ENCODE data around the gene ZNF778.
A peak's percentile ranks its signal among the peaks of the same experiment; 100 is the strongest.
"Not testable (repeated sequence)": the region's sequence is repeated elsewhere in the genome, so short reads cannot be mapped to it uniquely, and the experiment has no call there.

The ZNF778 gene

DNA sequence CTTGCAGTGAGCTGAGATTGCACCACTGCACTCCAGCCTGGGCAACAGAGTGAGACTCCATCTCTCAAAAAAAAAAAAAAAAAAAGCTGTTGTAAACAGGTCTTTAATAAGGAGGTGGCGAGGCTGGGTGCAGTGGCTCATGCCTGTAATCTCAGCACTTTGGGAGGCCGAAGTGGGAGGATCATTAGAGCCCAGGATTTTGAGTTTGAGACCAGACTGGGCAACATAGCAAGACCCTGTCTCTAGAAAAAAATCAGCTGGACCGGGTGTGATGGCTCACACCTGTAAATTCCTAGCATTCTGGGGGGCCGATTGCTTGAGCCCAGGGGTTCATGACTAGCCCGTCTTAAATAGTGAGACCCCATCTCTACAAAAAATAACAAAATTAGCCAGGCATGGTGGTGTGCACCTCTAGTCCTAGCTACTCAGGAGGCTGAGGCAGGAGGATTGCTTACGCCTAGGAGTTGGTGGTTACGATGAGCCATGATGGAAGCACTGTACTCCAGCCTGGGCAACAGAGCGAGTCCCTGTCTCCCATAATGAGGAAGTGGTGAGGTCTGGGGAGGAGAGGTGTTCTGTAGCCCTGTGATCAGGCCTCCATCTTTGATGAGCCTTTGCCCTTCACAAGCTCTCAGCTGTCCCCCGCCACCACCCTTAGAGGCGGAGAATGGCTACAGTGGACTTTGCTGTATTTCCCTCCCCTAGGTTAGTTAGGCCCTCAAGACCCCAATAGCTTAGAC is 36.2 kb downstream of the ZNF778 start:
- DNase-seq = no peak

DNA sequence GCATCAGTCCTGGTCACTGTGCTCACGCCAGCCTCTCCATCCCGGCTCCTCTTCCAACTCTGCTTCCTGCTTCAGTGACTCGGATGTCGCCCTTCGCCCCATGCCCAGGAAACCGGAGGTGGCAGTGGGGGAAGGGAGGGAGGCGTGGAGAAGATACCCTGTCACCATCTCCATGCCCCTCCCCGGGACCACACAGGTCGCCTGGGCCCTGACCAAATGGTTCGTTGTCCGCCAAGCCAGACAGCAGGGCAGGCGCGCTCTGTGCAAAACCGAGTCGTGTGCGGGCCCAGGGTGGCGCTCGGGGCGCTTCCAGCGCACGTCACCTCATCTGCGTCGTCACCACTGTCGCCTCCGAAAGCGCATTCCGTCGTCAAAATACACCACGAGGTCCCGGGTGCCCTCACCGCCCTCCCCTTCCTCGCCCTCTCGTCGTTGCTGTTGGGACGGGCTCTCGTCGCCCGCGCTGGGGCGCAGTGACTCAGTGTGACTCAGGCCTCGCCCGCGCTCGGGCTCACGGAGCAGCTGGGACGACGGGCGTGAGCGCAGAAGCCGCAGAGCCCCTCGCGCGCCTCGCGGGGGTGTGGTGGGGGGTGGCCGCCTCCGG is 39.2 kb downstream of the ZNF778 start:
- peak in 44 of 56 donors; percentile 11 to 85 (median 53) for DNase-seq

DNA sequence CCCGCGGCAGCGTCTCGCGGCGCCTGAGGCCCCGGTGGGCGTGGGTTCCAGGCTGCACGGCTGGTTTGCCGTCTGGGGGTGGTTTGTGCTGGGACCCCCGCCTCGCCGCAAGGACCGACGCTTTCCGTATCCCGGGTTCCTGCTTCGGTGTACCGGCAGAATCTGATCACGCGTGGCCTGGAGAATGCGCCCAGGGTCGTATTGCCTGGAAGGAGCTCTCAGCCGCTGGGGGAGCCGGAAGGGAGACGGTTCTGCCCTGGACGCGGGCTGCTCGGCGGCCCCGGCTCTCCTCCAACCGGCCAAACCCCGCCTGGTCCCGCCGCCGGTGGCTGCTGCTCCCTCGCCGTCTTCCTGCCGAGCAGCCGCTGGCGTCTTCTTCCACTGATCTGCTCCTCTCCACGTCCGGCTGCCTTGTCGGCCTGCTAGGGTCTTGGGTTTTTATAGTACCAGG is 39.8 kb downstream of the ZNF778 start:
- DNase-seq = no peak

DNA sequence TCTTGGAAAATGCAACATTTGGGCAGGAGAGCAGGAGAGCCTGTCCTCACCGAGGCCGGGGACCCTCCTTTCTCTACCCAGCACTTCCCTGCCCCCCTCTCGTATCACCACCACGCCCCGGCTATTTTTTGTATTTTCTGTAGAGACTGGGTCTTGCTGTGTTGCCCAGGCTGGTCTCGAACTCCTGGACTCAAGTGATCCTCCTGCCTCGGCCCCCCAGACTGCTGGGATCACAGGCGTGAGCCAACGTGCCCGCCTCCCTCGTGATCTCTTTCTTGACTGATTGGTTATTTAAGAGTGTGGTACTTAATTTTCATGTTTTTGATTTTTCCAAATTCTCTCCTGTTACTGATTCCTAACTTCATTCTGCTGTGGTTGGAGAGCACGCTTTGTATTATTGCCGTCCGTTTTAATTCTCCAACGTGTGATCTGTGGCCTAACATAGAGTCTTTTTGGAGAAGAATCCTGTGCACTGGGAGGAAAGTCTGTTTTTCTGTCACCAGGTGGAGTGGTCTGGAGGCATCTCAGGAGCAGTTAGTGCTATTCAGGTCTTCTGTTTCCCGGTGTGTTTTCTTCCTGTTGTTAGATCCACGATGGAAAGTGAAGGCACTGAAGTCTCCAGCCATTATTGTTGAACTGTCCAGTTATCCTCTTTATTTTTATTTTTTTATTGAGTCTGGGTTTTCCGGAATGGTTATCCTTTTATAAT is 40.4 kb downstream of the ZNF778 start:
- DNase-seq = peak in 1 of 56 donors; percentile 9

DNA sequence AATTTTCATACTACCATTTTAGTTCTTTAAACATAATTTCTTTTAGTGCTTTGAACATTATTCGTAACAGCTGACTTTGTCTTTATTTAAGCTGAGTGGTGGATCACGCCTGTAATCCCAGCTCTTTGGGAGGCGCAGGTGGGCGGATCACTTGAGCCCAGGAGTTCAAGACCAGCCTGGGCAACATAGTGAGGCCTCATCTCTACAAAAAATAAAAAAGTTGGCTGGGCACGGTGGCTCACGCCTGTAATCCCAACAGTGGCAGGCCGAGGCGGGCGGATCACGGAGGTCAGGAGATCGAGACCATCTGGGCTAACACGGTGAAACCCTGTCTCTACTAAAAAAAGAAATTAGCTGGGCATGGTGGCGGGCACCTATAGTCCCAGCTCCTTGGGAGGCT is 42.4 kb downstream of the ZNF778 start:
- DNase-seq = not testable (repeated sequence)

- peak in 8 of 56 donors; percentile 7 to 17 (median 14) for DNase-seq
Measured at GRCh38 chr16:89261691-89262563, 44.4 kb downstream of the ZNF778 start.

- DNase-seq = no peak
Measured at GRCh38 chr16:89264800-89265550, 47.5 kb downstream of the ZNF778 start.

DNA sequence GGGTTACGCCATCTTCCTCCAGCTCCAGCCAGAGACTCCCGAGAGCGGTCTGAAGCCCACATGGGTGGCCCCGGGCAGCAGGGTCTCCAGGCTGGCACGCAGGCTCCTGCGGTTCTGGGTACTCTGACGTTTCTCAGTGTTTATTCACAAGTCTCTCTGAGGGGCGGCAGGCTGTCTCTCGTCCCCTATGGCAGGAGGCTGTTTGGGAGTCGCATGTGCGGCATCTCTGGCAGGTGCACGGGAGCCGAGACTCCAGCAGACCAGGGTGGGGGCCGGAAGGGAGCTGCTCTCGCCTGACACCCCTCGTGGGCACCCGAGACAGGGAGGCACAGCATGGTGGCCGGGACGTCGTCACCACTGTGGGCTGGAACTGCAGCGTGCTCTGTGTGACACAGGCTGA is 48.1 kb downstream of the ZNF778 start:
- no peak for DNase-seq

- no peak for DNase-seq
Measured at GRCh38 chr16:89266521-89267134, 49.1 kb downstream of the ZNF778 start.

DNA sequence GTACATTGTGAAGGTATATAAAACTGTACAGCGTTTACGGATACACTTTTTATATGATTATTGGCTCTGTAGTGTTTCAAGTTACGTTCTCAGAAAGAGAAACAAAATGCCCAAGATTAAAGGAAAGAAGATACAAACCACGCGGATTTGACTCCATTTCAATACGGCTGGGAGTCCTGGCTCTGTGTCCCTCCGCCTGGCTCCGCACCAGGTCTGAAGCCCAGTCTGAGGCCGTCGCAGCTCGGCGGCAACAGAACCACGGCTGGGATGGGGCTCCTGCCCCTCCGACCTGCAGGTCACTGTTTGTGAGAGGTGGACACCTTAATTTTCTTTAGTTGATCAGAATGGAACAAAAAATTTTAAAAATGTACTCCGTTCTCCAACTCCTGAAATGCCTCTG is 50.2 kb downstream of the ZNF778 start:
- not testable (repeated sequence) for DNase-seq

DNA sequence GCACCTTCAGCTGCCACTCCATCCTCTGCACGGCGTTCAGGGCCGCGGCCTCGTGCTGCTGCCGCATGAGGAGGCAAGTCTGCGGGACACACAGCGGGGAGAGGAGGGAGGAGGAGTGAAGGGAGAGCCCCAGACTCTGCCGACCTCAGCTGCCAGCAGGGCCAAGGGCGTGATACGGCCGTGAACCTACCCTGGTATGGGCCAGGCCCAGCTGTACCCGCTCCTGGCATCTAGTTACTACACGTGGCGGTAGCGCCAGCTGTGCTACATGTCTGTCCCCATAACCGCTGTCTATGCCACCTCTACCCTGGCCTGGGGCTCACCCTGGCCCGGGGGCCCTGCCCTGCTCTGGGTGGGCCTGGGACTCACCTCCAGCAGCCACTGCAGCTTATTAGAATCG is 51.1 kb downstream of the ZNF778 start:
- DNase-seq = no peak

GRCh38 chr16:89268987-89269735 is 51.7 kb downstream of the ZNF778 start:
- no peak for DNase-seq

DNA sequence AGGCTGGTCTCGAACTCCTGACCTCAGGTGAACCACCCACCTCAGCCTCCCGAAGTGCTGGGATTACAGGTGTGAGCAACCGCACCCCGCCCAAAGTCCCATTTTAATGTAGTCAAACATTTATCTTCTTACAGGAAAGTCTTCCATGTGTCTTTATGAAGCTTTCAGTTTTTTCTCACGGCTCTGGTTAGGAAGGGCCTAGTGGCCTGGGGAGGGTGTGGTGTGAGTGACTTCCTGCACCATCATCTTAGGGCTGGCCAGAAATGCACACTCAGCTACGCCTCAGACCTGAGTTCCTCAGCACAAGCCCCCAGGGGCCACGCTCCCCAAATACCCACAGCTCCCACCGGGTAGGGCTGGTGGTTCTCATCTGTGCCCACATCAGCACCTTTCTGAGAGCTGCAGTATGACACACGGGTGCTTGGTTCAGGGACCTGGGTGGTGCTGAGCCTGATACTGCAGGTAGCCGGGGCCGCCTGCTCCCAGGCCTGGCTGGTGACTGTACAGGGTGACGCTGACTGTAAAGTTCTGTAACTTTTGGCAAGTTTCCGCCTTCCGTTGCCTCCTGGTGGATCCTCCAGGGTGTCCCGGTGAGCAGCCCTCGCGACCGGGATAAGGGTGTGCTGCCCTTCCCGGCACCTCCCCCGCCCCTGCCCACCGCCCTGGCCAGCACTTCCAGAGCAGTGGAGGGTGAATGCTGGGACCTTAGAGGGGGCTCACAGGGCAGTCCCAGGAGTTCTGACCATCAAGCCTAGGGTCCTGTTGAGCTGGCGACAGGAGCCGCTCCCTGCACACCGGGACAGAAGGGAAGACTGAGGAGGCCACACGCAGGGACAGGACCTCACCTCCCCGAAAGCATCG is 52.5 kb downstream of the ZNF778 start:
- DNase-seq = no peak

- DNase-seq = no peak
Measured at GRCh38 chr16:89270666-89271345, 53.3 kb downstream of the ZNF778 start.

GRCh38 chr16:89272631-89273030 is 55.1 kb downstream of the ZNF778 start:
- DNase-seq = no peak

DNA sequence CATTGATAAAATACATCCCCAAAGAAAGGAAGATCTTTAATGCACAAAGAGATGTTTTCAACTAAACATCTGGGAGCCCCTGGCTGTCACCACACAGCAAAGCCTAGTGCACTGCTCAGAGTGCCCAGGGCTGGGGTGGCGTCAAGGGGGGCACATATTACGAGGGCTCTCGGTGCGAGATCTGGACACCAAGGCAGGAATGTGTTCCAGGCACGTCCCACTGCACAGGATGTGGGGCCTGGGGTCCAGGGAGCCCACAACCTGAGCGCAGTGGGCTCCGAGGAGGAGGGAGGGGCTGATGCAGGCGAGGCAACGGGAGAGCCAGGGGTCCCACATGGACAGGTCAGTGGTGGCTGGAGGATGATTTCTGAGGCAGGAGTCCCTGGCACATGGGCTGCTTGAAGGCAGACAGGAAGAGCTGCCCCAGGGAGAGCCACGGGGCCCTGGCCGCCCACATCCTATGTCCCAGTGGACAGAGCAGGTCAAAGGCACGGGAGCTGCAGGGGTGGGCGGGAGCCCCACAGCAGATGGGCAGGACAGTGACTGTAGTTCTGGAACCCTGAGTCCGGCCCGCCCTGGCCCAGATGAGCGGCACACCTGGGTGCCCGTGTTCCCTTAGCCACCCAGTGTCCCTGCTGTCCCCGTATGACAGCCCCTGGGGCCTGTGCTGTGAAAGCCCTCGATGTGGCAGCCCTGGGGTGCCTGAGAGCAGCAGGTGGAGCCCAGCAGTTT is 56.4 kb downstream of the ZNF778 start:
- no peak for DNase-seq
